ENCODE results near the gene PRXL2B. TPM values are rescaled to one million over a fixed set of nuclear protein-coding genes. Genes with fewer than 3 reads are reported as not detected.

The PRXL2B gene
- total and polyA plus RNA-seq, 10 of the 15 experiments (the other 5 are each of a cell fraction or from before 2014, with no cell fraction given): 0.44 to 5.6 (median 4.0) TPM

DNA sequence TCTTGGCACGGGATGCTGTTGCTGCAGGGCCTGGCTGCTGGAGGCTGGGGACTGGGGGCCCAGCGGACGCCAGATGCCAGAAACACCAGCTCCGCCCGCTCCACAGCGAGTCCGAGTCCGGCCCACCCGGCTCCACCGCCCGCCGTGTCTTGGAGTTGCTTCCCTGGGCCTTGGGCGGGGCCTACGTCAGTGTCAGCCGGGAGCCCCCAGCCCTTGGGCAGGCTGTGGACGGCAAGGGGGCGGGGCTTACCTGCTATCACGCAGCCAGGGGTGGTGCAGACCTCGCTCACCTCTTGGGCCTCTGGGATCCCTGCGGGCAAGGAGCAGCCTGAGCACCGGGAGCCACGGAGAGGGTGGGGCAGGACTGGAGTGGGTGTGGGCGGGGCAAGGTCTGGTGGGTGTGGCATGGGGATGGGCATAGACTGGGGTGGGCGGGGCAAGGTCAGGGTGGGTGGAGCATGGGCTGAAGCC lies 24.5 kb downstream of the PRXL2B start (continued):
- TF ChIP-seq SPI1 (IDR thresholded peaks at IDR 0.05; ENCODE audit: borderline replicate concordance, insufficient read depth, low read depth, low read length) (no peak), SMC3 (IDR thresholded peaks at IDR 0.05; ENCODE audit: borderline replicate concordance, low read length) (no peak)
- TF ChIP-seq, protein P1, sequence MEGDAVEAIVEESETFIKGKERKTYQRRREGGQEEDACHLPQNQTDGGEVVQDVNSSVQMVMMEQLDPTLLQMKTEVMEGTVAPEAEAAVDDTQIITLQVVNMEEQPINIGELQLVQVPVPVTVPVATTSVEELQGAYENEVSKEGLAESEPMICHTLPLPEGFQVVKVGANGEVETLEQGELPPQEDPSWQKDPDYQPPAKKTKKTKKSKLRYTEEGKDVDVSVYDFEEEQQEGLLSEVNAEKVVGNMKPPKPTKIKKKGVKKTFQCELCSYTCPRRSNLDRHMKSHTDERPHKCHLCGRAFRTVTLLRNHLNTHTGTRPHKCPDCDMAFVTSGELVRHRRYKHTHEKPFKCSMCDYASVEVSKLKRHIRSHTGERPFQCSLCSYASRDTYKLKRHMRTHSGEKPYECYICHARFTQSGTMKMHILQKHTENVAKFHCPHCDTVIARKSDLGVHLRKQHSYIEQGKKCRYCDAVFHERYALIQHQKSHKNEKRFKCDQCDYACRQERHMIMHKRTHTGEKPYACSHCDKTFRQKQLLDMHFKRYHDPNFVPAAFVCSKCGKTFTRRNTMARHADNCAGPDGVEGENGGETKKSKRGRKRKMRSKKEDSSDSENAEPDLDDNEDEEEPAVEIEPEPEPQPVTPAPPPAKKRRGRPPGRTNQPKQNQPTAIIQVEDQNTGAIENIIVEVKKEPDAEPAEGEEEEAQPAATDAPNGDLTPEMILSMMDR (IDR thresholded peaks at IDR 0.05 in 2 of 3, conservative IDR thresholded peaks at IDR 0.05 in 1 of 3; ENCODE audit: control insufficient read depth in 2 of 3, extremely low read depth in 1 of 3, insufficient read depth in 1 of 3, low read depth in 3 of 3, low read length in 3 of 3): no peak

DNA sequence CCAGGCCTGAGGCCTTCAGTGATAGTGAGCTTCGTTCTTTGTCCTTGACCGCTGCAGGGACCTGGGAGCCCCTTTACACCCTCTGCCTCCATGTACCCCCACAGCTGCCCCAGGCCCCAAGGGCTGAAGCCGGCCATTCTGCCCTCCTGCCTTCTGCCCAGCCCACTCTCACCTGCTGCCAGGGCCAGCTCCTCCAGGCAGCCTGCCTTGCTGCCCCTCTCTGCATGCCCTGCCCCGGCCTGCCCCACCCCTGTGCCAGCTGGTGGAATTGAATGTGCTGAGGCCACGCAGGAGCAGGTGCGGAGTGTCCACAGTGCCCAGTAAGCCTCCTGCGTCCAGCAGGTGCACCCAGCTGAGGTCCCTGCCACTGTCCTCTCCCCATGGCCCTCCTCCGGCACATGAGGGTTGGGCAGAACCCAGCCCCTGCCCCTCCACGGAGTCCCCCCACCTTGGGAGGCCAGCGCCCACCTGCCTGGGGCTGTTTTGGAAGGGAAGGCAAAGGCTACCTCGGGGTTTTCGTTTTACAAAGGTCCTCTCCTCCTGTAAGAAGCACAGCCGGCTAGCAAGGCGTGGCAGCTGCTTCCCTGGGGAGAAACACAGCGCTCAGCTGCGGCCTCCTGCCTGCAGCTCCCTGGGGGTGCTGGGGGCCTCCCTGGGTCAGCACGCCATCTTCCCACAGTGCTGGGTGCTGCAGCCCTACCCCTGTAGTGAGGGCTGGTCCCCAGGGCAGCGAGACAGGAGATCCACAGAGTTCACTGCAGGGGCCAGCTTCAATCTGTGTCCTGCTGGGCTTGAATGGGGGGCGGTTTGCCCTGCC lies 25.3 kb downstream of the PRXL2B start:
- in situ Hi-C loops (cut with MboI) (no loop called here), intact Hi-C loops (cut with micrococcal nuclease; ENCODE audit: unreplicated experiment) (no loop called here)
- no peak overlapping the region for H2AFZ ChIP-seq (ENCODE audit: control insufficient read depth, low read depth, low read length)
- RAD21 ChIA-PET (ENCODE audit: unreplicated experiment): no interaction called here
- no peak for TF ChIP-seq SPI1 (IDR thresholded peaks at IDR 0.05; ENCODE audit: borderline replicate concordance, insufficient read depth, low read depth, low read length)
- TF ChIP-seq, protein P2, sequence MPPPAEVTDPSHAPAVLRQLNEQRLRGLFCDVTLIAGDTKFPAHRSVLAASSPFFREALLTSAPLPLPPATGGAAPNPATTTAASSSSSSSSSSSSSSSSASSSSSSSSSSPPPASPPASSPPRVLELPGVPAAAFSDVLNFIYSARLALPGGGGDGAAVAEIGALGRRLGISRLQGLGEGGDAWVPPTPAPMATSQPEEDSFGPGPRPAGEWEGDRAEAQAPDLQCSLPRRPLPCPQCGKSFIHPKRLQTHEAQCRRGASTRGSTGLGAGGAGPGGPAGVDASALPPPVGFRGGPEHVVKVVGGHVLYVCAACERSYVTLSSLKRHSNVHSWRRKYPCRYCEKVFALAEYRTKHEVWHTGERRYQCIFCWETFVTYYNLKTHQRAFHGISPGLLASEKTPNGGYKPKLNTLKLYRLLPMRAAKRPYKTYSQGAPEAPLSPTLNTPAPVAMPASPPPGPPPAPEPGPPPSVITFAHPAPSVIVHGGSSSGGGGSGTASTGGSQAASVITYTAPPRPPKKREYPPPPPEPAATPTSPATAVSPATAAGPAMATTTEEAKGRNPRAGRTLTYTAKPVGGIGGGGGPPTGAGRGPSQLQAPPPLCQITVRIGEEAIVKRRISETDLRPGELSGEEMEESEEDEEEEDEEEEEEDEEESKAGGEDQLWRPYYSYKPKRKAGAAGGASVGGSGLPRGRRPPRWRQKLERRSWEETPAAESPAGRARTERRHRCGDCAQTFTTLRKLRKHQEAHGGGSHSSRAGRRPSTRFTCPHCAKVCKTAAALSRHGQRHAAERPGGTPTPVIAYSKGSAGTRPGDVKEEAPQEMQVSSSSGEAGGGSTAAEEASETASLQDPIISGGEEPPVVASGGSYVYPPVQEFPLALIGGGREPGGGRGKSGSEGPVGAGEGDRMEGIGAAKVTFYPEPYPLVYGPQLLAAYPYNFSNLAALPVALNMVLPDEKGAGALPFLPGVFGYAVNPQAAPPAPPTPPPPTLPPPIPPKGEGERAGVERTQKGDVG (CRISPR knock-in tag; IDR thresholded peaks at IDR 0.05): no peak
- TF ChIP-seq CBX5 (IDR thresholded peaks at IDR 0.05; ENCODE audit: low read depth): no peak
- FAIRE-seq: no peak
- H4K20me1 ChIP-seq (ENCODE audit: control insufficient read depth, insufficient read depth): no peaks in the 10 kb centered on the region
- BruUV-seq (replicated peaks): no TSS peak
- no peak overlapping the region for H3K27ac ChIP-seq (ENCODE audit: control insufficient read depth, insufficient read depth)
- H3K9me3 ChIP-seq (replicated peaks; ENCODE audit: control insufficient read depth, insufficient read depth, low read length): no peaks in the 10 kb centered on the region; the same call in 2 of the 3 replicates
- SMC1A ChIA-PET (ENCODE audit: uncharacterized antibody, unreplicated experiment): no interaction called here
- no peak overlapping the region for H3K4me2 ChIP-seq (ENCODE audit: control insufficient read depth, insufficient read depth)
- no peaks in the 10 kb centered on the region for H3K79me2 ChIP-seq (ENCODE audit: control insufficient read depth, insufficient read depth, low read length)
- DNase-seq (ENCODE audit: low read depth, low spot score): no peak
- no peaks in the 10 kb centered on the region for H3K36me3 ChIP-seq (ENCODE audit: control insufficient read depth in 2 of 2, insufficient read depth in 2 of 2, low read length in 1 of 2)
- WGBS (ENCODE audit: insufficient coverage, insufficient replicate concordance, low lambda C conversion rate, missing lambda C conversion rate): 29% methylated on average over 16 of the region's 19 CpGs
- ATAC-seq: no peak
- no peaks in the 10 kb centered on the region for H3K27me3 ChIP-seq (replicated peaks in 1 of 2; ENCODE audit: control insufficient read depth in 2 of 2, insufficient read depth in 2 of 2, low read length in 1 of 2)
- H3K9ac ChIP-seq (ENCODE audit: control insufficient read depth, insufficient read depth, low read length): no peak overlapping the region
- H3K4me1 ChIP-seq (ENCODE audit: control insufficient read depth, insufficient read depth, low read length): no peaks in the 10 kb centered on the region
- POLR2A ChIA-PET: no interaction called here
- CTCF ChIA-PET: interaction anchor here (0.6 kb wide), 1 partner anchor 1037 kb away, joined by 3 read pairs; no protein-coding TSS in a partner anchor
- no peak overlapping the region for H3K4me3 ChIP-seq

Data from GM12878 (cell line).